ENCODE measurements around the gene MXI1. TPM values are rescaled to one million over a fixed set of nuclear protein-coding genes. Genes with fewer than 3 reads are reported as not detected.
A peak's percentile ranks its signal among the peaks of the same experiment; 100 is the strongest.

The MXI1 gene
- total RNA-seq (32.4 and 33.2 TPM in 2 replicates), polyA plus RNA-seq (12.0 and 19.9 TPM in 2 replicates), polyA minus RNA-seq (13.1 and 33.1 TPM in 2 replicates)
- total RNA-seq (2013), result 26.3 TPM

DNA sequence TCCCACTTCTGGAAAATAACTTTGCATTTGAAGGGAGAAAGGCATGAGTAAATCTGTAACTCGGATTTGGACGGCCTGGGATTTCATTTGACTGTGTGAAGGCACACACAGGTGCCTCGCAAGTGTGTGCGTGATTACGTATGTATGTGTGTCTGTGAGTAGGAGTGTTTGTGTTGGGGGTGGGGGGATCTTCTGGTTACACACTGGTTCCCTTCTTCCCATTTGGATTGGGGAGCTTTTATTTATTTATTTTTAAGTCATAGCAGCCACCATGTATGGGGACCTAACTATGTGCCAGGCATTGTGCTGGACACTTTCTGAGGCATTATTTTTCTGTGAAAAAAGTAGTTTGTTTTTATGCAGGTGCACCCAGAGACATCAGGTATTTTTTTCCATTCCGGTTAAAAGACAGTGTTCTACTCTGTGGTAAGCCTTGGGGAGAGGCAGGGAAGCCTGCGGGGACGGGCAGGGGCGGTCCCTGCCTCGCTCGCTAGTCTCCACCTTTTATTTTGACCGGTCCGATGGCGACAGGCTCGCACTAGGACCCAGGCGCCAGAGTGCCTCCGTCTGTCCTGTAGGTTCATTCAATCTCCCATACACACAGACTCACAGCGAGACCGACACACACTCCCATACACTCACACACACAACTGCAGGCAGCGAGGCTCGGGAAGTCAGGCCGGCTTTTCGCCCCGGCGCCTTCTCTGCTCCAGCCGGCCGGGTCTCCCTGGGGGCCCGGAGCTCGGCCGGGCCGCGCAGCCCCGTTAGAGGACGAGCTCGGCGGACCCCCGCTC lies at the start of gene MXI1:
Gene MXI1, plus strand, starts transcription at position 595 of the 794 bp plus-strand sequence. CDS start 204 bp downstream, outside the sequence.
- Mint-ChIP-seq H3K27ac (peak within 1 kb of the TSS; percentile 89), H3K4me3 (peak within 1 kb of the TSS; percentile 98), H3K9me3 (ENCODE audit: insufficient read depth) (no peaks in the 10 kb centered on the region), H3K27me3 (peaks cover 16% of the 10 kb centered on the region), H3K4me1 (peaks cover 35% of the 10 kb centered on the region)
- peaks cover 0 to 22% (median 7%) of the 10 kb centered on the region in 4 experiments for H3K27me3 ChIP-seq (replicated peaks in 1 of 4; ENCODE audit: control extremely low read depth in 1 of 4, control insufficient read depth in 3 of 4, insufficient read depth in 4 of 4, low read length in 3 of 4)
- peak; percentile 57 for DNase-seq
- H4K20me1 ChIP-seq (ENCODE audit: control insufficient read depth, insufficient read depth, low read length, poor library complexity, severe bottlenecking), result no peaks in the 10 kb centered on the region
- ATAC-seq (ENCODE audit: low read depth), result peak; percentile 6
- peaks cover 15 to 35% of the 10 kb centered on the region in 2 donors for H3K4me1 ChIP-seq (ENCODE audit: control insufficient read depth in 2 of 2, insufficient read depth in 2 of 2, low read length in 2 of 2)
- TF ChIP-seq, protein P1, sequence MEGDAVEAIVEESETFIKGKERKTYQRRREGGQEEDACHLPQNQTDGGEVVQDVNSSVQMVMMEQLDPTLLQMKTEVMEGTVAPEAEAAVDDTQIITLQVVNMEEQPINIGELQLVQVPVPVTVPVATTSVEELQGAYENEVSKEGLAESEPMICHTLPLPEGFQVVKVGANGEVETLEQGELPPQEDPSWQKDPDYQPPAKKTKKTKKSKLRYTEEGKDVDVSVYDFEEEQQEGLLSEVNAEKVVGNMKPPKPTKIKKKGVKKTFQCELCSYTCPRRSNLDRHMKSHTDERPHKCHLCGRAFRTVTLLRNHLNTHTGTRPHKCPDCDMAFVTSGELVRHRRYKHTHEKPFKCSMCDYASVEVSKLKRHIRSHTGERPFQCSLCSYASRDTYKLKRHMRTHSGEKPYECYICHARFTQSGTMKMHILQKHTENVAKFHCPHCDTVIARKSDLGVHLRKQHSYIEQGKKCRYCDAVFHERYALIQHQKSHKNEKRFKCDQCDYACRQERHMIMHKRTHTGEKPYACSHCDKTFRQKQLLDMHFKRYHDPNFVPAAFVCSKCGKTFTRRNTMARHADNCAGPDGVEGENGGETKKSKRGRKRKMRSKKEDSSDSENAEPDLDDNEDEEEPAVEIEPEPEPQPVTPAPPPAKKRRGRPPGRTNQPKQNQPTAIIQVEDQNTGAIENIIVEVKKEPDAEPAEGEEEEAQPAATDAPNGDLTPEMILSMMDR (IDR thresholded peaks at IDR 0.05), result no peak
- no peak for TF ChIP-seq EZH2 (IDR thresholded peaks at IDR 0.05; ENCODE audit: borderline replicate concordance, insufficient read depth, low read depth, low read length, poor library complexity, severe bottlenecking)
- H3K9ac ChIP-seq (ENCODE audit: low read length), result peak within 1 kb of the TSS; percentile 79
- no peaks in the 10 kb centered on the region for H3K36me3 ChIP-seq (replicated peaks in 1 of 2; ENCODE audit: control extremely low read depth in 1 of 2, control insufficient read depth in 1 of 2, extremely low read depth in 1 of 2, insufficient read depth in 2 of 2, low read length in 1 of 2)
- peaks cover 0 to 4% (median 0%) of the 10 kb centered on the region in 3 donors for H3K9me3 ChIP-seq (ENCODE audit: control extremely low read depth in 1 of 3, control insufficient read depth in 2 of 3, insufficient read depth in 1 of 3, low read length in 2 of 3)
- peak within 1 kb of the TSS; percentile 100 for H3K4me2 ChIP-seq (replicated peaks; ENCODE audit: low read depth, low read length, poor library complexity, severe bottlenecking)
- H3K27ac ChIP-seq (ENCODE audit: low read length in 2 of 2), result peak within 1 kb of the TSS; percentile 39 to 45
- POLR2A ChIA-PET, result interaction anchor here (0.9 to 3.9 kb wide), 3 partner anchors 14 to 34 kb away, joined by 3 to 57 read pairs (median 3); no protein-coding TSS in a partner anchor
- intact Hi-C loops (cut with micrococcal nuclease), result loop anchor here (5.0 kb wide), 2 partner anchors 50 to 150 kb away; no protein-coding TSS in a partner anchor
- CTCF ChIA-PET, result interaction anchor here (0.9 to 8.9 kb wide), 13 partner anchors 8 to 197 kb away, joined by 3 to 116 read pairs (median 4); no protein-coding TSS in a partner anchor
- peak within 1 kb of the TSS; percentile 60 to 82 (median 70) for H3K4me3 ChIP-seq (ENCODE audit: control extremely low read depth in 1 of 5, extremely low read depth in 1 of 5, insufficient read depth in 1 of 5, low read depth in 2 of 5, low read length in 4 of 5)
- 6% methylated on average over 37 of the region's 37 CpGs for WGBS (ENCODE audit: insufficient coverage)
- no peaks in the 10 kb centered on the region for H3K79me2 ChIP-seq (ENCODE audit: control insufficient read depth, insufficient read depth, low read length)
- H2AFZ ChIP-seq (ENCODE audit: insufficient read depth, low read depth, low read length, poor library complexity, severe bottlenecking), result peak within 1 kb of the TSS; percentile 82
